Liver (tissue), 9 donors: ENCODE measurements around the gene LHX6. TPM values are rescaled to one million over a fixed set of nuclear protein-coding genes. Genes with fewer than 3 reads are reported as not detected.

ENCODE experiments used
- DNase-seq: peaks from one replicate; pipeline ENCODE4 v3.0.0-alpha.2; 2017; ENCODE audit warnings: low spot score
- H3K27ac ChIP-seq, 2 donors: one replicate each; pipeline ENCODE4 v1.7.0; 2013; ENCODE audit warnings: inconsistent platforms in 2 of 2, low read length in 2 of 2, control low read depth in 1 of 2, low read depth in 1 of 2, mild to moderate bottlenecking in 1 of 2
- H3K27me3 ChIP-seq, 4 donors: one replicate each; pipeline versions ENCODE4 v1.6.1 to v1.7.0; 2013; ENCODE audit warnings: low read length in 3 of 4, inconsistent platforms in 1 of 4, mild to moderate bottlenecking in 1 of 4, moderate library complexity in 1 of 4; ENCODE audit not compliant: control insufficient read depth in 4 of 4, insufficient read depth in 4 of 4
- H3K36me3 ChIP-seq, 4 donors: one replicate each; pipeline versions ENCODE4 v1.6.1 to v1.7.0; 2013; ENCODE audit warnings: low read length in 3 of 4, mild to moderate bottlenecking in 3 of 4, low read depth in 1 of 4, moderate library complexity in 1 of 4; ENCODE audit not compliant: control insufficient read depth in 4 of 4, insufficient read depth in 3 of 4
- H3K4me1 ChIP-seq, 4 donors: one replicate each; pipeline versions ENCODE4 v1.6.1 to v1.7.0; 2013; ENCODE audit warnings: low read length in 3 of 4, mild to moderate bottlenecking in 3 of 4, moderate library complexity in 1 of 4; ENCODE audit not compliant: control insufficient read depth in 4 of 4, insufficient read depth in 4 of 4
- H3K4me3 ChIP-seq, 3 donors: one replicate each; pipeline versions ENCODE4 v1.6.1 to v1.7.0; 2013; ENCODE audit warnings: low read length in 3 of 3, control low read depth in 1 of 3, low read depth in 1 of 3, mild to moderate bottlenecking in 1 of 3
- H3K9ac ChIP-seq, 2 donors: one replicate each; pipeline ENCODE4 v1.7.0; 2013; ENCODE audit warnings: low read length in 2 of 2, mild to moderate bottlenecking in 2 of 2, moderate library complexity in 2 of 2, control low read depth in 1 of 2, low read depth in 1 of 2
- H3K9me3 ChIP-seq, 4 donors: one replicate each; pipeline versions ENCODE4 v1.6.1 to v1.7.0; 2013; ENCODE audit warnings: low read length in 3 of 4; ENCODE audit not compliant: control insufficient read depth in 4 of 4
- ATF3 ChIP-seq: IDR thresholded peaks from 2 replicates; pipeline ENCODE4 v1.6.1; 2016; ENCODE audit warnings: antibody characterized with exemption
- CTCF ChIP-seq: fragments of 150-350 bp; IDR thresholded peaks from 2 replicates; pipeline ENCODE4 v1.5.1; 2017; ENCODE audit warnings: improper control_type of control experiment, low read depth, low read length; ENCODE audit not compliant: missing input control
- EGR1 ChIP-seq, 2 donors: IDR thresholded peaks; 2 replicates each; pipeline ENCODE4 v1.6.1; 2016 to 2018; ENCODE audit warnings: antibody characterized with exemption in 2 of 2, low read depth in 2 of 2
- FOXA1 ChIP-seq: IDR thresholded peaks from 2 replicates; pipeline ENCODE4 v1.6.1; 2016; ENCODE audit warnings: antibody characterized with exemption
- FOXA2 ChIP-seq: IDR thresholded peaks from 2 replicates; pipeline ENCODE4 v1.6.1; 2016; ENCODE audit warnings: antibody characterized with exemption
- GABPA ChIP-seq, 2 donors: IDR thresholded peaks in 1 of 2; conservative IDR thresholded peaks in 1 of 2; 2 replicates each; pipeline ENCODE4 v1.6.1; 2016; ENCODE audit warnings: antibody characterized with exemption in 2 of 2, mild to moderate bottlenecking in 1 of 2, moderate library complexity in 1 of 2
- HNF4A ChIP-seq, 2 donors: conservative IDR thresholded peaks; 2 replicates each; pipeline ENCODE4 v1.6.1; 2016; ENCODE audit warnings: antibody characterized with exemption in 2 of 2, mild to moderate bottlenecking in 2 of 2
- HNF4G ChIP-seq: IDR thresholded peaks from 2 replicates; pipeline ENCODE4 v1.6.1; 2016; ENCODE audit warnings: antibody characterized with exemption
- JUND ChIP-seq, 2 donors: IDR thresholded peaks; 2 replicates each; pipeline ENCODE4 v1.6.1; 2016; ENCODE audit warnings: antibody characterized with exemption in 2 of 2
- MAX ChIP-seq: IDR thresholded peaks from 2 replicates; pipeline ENCODE4 v1.6.1; 2016; ENCODE audit warnings: antibody characterized with exemption
- NR2F2 ChIP-seq: IDR thresholded peaks from 2 replicates; pipeline ENCODE4 v1.6.1; 2016; ENCODE audit warnings: antibody characterized with exemption
- RAD21 ChIP-seq, 2 donors: IDR thresholded peaks; 2 replicates each; pipeline ENCODE4 v1.6.1; 2016; ENCODE audit warnings: antibody characterized with exemption in 2 of 2, mild to moderate bottlenecking in 2 of 2
- RXRA ChIP-seq, 2 donors: IDR thresholded peaks; 2 replicates each; pipeline ENCODE4 v1.6.1; 2017 to 2018; ENCODE audit warnings: antibody characterized with exemption in 2 of 2, mild to moderate bottlenecking in 1 of 2
- TAF1 ChIP-seq: conservative IDR thresholded peaks from 2 replicates; pipeline ENCODE4 v1.6.1; 2016; ENCODE audit warnings: antibody characterized with exemption, mild to moderate bottlenecking
- WGBS: extraction: QIAGEN DNeasy Blood & Tissue Kit; methylation state at CpG from one replicate; pipeline ENCODE4 v1.1.7; 2013; 5-methylcytosine and 5-hydroxymethylcytosine counted together
- polyA plus RNA-seq, 2 donors: library from polyadenylated mRNA; stranded (reverse) in 1 of 2; unstranded in 1 of 2; fragments of 200-250 nt in 1 of 2; fragments of >200 nt in 1 of 2; fragmentation: Nextera tagmentation in 1 of 2; extraction: Ambion mirVana in 1 of 2; gene quantifications; one replicate each; pipeline versions ENCODE4 v1.2.1 to v1.2.3, GENCODE V29; 2013 to 2015
- total RNA-seq, 2 donors: library from RNA; depleted of rRNA; stranded (reverse); fragments of >200 nt; gene quantifications; one replicate each; pipeline ENCODE4 v1.2.3, GENCODE V29; 2014
- donor health status: healthy.
- donor health status: healthy.
- donor health status: healthy.
- donor health status: healthy.
- donor health status: healthy.

The LHX6 gene
- total and polyA plus RNA-seq, 4 donors, result 0.05 to 0.33 (median 0.18) TPM

- TF ChIP-seq CTCF (no peak), JUND (IDR thresholded peaks at IDR 0.05) (no peak), RXRA (IDR thresholded peaks at IDR 0.05) (no peak), HNF4A (conservative IDR thresholded peaks at IDR 0.05) (no peak), FOXA1 (no peak)
These were observed 4.1 kb upstream of the LHX6 start (continued) for GRCh38 chr9:122232796-122233306.

GRCh38 chr9:122229485-122229837 is 704 bp upstream of the LHX6 start:
- peaks cover 3 to 31% (median 14%) of the 10 kb centered on the region in 4 donors for H3K27me3 ChIP-seq

DNA sequence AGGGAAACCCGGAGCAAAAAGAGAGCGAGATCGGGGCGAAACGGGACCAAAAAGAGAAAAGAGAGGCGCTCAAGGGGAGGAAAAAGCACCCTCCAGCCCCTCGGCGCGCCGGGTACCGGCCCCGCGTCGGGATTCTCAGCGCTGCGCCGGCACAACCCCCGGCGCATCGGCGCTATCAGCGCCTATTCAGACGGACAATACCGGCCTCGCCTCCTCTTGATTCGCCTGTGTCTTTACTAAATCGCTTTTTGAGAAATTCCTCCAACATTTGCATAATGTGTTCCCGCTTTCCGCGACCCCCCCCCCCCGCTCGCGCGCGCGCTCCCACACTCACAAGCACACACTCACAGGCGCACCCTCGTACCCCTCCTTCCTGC is 578 bp downstream of the LHX6 start:
- Histone ChIP-seq H3K9me3 (no peaks in the 10 kb centered on the region), H3K27me3 (peaks cover 3 to 31% (median 16%) of the 10 kb centered on the region in 4 donors), H3K4me3 (peak overlapping the region in 1 of 3 donors; percentile 39), H3K4me1 (peaks cover 13 to 30% (median 18%) of the 10 kb centered on the region in 4 donors), H3K9ac (no peak overlapping the region), H3K27ac (no peak overlapping the region), H3K36me3 (no peaks in the 10 kb centered on the region)
- DNase-seq, result no peak
- TF ChIP-seq FOXA2, result no peak
- no peak for TF ChIP-seq RXRA (IDR thresholded peaks at IDR 0.05)
- no peak for TF ChIP-seq JUND (IDR thresholded peaks at IDR 0.05)
- TF ChIP-seq TAF1, result no peak
- no peak for TF ChIP-seq ATF3
- TF ChIP-seq MAX, result no peak
- no peak for TF ChIP-seq GABPA (IDR thresholded peaks at IDR 0.05 in 1 of 2, conservative IDR thresholded peaks at IDR 0.05 in 1 of 2)
- TF ChIP-seq NR2F2, result no peak
- TF ChIP-seq EGR1 (IDR thresholded peaks at IDR 0.05; ENCODE audit: low read depth in 2 of 2), result no peak
- TF ChIP-seq CTCF, result no peak
- no peak for TF ChIP-seq RAD21 (IDR thresholded peaks at IDR 0.05)
- 3% methylated on average over 38 of the region's 38 CpGs for WGBS

More at GRCh38 chr9:122229485-122229837, 704 bp upstream of the LHX6 start:
- no peaks in the 10 kb centered on the region for H3K9me3 ChIP-seq
- TF ChIP-seq HNF4A (conservative IDR thresholded peaks at IDR 0.05), result no peak
- no peak for TF ChIP-seq RXRA (IDR thresholded peaks at IDR 0.05)
- no peak for TF ChIP-seq TAF1
- TF ChIP-seq RAD21 (IDR thresholded peaks at IDR 0.05), result no peak
- no peak for TF ChIP-seq NR2F2
- TF ChIP-seq HNF4G, result no peak
- H3K36me3 ChIP-seq, result no peaks in the 10 kb centered on the region
- 32% methylated on average over 4 of the region's 4 CpGs for WGBS
- H3K4me1 ChIP-seq, result peaks cover 13 to 30% (median 18%) of the 10 kb centered on the region in 4 donors
- DNase-seq, result no peak
- no peak overlapping the region for H3K4me3 ChIP-seq
- no peak overlapping the region for H3K27ac ChIP-seq
- H3K9ac ChIP-seq, result no peak overlapping the region
